ENCODE data around the gene SFXN3. TPM values are rescaled to one million over a fixed set of nuclear protein-coding genes. Genes with fewer than 3 reads are reported as not detected.
A peak's percentile ranks its signal among the peaks of the same experiment; 100 is the strongest.

The SFXN3 gene
- polyA plus RNA-seq, 4 donors = 16.7 to 30.3 (median 22.1) TPM

DNA sequence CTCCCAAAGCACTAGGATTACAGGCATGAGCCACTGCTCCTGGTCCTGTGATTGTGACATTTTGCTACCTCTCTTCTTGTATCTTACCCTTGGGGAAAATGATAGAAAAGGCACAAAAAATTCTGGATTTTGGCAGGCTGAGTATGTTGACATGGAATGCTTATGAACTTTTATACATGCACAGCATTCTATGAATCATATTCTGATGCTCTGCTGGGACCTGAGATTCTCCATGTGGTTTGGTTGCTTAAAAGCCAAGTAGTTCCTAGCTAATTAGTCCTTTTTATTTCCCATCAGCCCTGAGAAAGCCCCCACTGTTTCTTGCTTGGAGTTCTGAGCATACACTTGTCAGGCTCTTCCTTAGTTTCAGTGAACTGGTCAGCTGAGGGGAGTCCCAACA, 22.5 kb downstream of the SFXN3 start:
- DNase-seq (ENCODE audit: low read depth in 4 of 4, low spot score in 3 of 4) = no peak

- DNase-seq (ENCODE audit: low read depth in 4 of 4, low spot score in 3 of 4) = no peak
These were observed 23.3 kb downstream of the SFXN3 start for GRCh38 chr10:101054351-101054750.

- no peak for DNase-seq (ENCODE audit: low read depth in 4 of 4, low spot score in 3 of 4)
These were observed 23.8 kb downstream of the SFXN3 start for GRCh38 chr10:101054876-101055275.

GRCh38 chr10:101055411-101055810, 24.4 kb downstream of the SFXN3 start:
- no peak for DNase-seq (ENCODE audit: low read depth in 4 of 4, low spot score in 3 of 4)

GRCh38 chr10:101056365-101057151, 25.5 kb downstream of the SFXN3 start:
- no peak for DNase-seq (ENCODE audit: low read depth in 4 of 4, low spot score in 3 of 4)

DNA sequence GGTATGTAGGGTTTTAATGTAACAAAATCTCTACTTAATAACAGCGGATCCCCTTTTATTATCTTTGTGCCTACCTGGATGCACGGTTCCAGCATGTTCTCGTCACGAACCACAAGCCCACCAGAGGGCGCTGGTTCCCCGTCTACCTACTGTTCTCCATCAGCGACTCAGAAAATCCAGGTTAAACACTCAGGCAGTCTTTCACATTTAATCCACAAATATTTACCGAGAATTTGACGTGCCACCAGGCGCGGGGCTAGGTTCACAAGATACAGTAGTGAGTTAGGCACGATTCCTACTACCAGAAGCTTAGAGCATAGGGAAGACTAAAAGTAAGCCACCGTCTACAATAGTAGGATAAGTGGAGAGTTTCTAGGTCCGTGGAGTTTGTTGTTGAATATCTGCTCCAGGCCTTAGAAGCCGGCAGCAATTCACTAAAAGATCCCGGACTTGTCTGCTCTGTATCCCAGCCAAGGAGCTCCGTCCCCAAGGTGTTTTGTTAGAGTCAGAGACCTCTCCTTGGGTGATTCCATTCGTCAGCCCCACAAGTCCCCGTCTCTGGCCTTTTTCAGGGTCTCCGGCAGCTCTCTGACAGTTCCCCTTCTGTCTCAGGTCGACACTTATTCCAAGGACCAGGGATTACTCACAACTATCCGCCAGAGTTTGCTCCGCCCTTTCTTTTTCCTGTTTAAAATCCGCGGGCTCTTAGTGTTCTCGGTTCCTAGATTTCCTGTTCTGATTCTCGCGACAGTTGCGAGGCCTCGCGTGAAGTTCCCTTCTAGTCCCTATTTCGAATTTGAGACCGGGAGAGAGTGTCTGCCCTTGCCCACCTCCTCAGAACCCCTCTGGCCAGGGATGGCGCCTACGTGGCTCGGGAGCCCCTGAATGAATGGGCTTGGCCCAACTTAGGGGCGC, 29.3 kb downstream of the SFXN3 start:
- peak; percentile 87 to 93 (median 90) for DNase-seq (ENCODE audit: low read depth in 4 of 4, low spot score in 3 of 4)

GRCh38 chr10:101060951-101061623, 30.1 kb downstream of the SFXN3 start:
- peak; percentile 89 to 94 (median 90) for DNase-seq (ENCODE audit: low read depth in 4 of 4, low spot score in 3 of 4)

GRCh38 chr10:101061624-101062231, 30.7 kb downstream of the SFXN3 start, which contains the start of gene KAZALD1:
KAZALD1 (plus strand) TSS chr10:101061989; CDS start chr10:101062593, 604 bp downstream.
- peak in 2 of 4 donors; percentile 77 to 83 for DNase-seq (ENCODE audit: low read depth in 4 of 4, low spot score in 3 of 4)

DNA sequence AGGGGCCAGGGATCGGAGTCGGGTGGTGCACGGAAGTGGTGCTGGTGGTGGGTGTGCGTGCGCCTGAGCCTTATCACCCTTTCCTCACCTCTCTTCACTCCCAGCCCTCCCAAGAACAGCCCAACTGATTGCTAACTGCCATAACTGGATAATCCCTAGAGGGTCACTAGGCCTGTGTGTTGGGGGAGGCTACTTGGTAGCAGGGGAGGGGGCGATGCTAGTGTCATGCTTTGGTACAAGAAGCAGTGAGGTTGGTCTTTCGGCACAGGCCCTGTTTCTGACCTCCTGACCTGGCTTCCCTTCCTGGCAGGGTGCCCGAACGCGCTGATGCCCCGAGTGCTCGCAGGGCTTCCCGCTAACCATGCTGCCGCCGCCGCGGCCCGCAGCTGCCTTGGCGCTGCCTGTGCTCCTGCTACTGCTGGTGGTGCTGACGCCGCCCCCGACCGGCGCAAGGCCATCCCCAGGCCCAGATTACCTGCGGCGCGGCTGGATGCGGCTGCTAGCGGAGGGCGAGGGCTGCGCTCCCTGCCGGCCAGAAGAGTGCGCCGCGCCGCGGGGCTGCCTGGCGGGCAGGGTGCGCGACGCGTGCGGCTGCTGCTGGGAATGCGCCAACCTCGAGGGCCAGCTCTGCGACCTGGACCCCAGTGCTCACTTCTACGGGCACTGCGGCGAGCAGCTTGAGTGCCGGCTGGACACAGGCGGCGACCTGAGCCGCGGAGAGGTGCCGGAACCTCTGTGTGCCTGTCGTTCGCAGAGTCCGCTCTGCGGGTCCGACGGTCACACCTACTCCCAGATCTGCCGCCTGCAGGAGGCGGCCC, 31.4 kb downstream of the SFXN3 start:
- DNase-seq (ENCODE audit: low read depth in 4 of 4, low spot score in 3 of 4) = peak in 1 of 4 donors; percentile 35

DNA sequence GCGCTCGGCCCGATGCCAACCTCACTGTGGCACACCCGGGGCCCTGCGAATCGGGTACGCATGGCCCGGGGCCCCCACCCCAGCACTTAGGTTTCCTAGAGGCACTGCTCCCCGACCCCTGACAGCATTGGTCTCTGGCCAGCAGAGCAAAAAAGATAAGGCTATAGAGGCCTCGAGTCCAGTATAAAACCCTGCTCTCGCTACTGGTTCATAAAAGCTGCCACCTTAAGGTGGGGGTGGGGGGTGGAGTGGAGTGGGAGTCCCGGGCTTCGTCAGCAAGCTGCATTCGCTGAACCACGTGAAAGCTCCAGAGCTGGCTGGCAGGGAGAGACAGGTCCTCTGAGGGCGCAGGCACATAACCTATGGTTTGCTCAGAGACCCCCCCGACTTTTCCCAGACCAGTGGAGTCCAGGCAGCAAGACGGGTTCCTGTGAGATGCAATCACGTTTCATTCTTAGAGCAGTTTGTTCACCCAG, 32.1 kb downstream of the SFXN3 start:
- no peak for DNase-seq (ENCODE audit: low read depth in 4 of 4, low spot score in 3 of 4)

DNA sequence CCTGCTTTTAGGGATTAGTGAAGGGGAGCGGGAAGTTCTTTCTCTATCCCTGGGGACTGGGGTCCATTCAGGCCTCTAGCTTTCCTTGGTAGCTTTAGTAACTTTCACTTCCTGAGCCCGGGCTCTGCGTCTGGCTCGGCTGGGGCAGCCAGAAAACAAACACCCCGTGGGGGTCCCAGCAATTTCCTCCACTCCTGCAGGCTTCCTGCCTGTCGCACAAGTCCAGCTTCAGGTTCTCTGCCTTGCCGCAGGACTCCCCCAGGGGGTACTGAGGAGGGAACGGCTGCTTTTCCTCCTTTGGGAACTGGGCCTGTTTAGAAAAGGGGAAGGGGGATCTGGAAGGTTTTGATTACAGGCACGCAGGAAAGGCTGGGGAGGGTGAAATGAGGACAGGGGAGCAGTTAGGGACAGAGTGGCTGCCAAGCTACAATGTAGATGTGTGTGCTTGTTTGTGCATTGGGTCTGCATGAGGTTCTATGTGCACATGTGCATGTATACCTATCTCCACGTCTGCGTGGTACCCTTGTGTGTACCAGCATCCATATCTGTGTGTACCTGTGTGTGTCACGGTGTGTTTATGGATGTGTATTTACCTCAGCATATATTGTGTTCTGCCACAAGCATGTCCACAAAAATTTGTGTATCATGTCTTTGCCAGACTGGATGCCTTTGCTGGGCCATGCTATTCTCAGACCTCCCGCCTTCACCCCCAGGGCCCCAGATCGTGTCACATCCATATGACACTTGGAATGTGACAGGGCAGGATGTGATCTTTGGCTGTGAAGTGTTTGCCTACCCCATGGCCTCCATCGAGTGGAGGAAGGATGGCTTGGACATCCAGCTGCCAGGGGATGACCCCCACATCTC, 32.7 kb downstream of the SFXN3 start:
- no peak for DNase-seq (ENCODE audit: low read depth in 4 of 4, low spot score in 3 of 4)

DNA sequence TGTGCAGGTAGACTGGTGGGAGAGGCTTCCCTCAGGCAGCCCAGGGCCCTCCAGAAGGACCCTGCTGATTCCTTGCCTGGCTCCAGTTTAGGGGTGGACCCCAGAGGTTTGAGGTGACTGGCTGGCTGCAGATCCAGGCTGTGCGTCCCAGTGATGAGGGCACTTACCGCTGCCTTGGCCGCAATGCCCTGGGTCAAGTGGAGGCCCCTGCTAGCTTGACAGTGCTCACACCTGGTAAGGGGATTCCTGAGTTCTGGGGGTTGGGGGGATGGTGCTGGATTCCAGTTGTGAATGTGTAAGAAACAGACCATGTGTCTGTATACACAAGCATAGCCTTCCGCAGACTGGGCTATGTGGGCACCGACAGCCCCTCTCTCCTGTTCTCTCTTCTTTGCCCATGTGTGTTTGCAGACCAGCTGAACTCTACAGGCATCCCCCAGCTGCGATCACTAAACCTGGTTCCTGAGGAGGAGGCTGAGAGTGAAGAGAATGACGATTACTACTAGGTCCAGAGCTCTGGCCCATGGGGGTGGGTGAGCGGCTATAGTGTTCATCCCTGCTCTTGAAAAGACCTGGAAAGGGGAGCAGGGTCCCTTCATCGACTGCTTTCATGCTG, 33.5 kb downstream of the SFXN3 start:
- DNase-seq (ENCODE audit: low read depth in 4 of 4, low spot score in 3 of 4) = no peak

DNA sequence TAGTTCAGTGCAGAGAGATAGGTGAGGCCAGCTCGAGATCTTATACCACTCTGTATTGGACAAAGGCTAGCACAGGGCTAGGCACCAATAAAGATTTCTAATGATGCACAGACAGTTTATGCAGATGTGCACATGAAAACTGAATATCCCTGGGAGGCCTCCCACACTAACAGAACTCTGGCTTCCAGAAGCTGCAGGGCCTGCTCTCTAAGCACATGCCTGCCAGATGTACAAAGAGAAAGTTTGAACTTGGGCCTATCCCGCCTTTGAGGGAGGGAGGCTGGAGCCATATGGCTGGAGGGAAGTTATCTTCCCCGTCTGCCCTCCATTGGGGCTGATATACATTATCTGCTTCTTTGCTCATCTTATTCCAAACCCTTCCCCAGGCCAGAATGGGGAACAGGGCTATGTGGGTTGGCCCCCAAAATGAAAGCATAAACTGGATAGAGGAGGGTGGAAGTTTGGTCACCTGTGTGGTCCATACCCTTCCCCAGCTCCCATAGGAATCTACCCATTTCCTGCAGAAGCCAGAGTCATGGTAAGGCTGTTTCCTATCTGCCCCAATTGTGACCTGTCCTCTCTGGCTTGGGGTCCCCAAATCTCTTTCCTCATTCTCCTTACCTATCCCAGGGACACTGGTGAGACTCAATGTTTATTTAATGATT, 34.6 kb downstream of the SFXN3 start:
- DNase-seq (ENCODE audit: low read depth in 4 of 4, low spot score in 3 of 4) = no peak

DNA sequence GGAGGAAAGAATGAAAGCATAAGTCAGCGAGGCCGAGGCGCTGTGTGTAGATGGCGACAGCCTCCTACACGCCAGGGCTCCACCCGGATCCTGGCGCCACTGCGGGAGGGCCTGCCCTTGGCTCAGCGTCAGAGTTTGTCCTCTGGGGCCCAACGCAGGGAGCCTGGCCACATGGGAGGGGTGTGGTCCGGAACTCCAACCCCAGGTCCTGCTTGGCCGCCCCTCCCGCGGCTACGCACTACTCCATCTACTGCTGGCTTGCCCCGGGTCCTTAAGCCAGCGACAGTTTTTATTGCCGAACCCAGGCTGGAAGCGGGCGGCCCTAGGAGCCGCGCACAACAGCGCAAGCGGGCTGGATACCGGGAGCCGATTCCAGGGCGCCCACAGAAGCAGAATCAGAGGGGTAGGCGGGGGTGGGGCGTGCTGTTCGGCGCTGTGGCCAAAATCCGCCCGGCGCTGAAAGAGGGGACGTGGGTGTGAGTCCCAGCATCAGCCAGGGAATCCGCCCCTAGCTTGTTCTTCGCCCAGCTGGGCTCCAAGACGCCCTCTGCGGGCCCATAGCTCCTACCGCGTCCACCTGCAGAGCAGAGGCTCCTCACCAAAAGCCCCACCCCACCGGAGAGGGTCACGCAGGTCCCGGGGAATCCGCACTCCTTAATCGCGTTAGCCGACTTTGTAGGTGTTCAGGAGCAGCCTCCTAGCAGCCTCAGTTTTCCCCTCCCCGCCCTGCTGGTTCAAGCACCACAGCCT, 35.3 kb downstream of the SFXN3 start:
- no peak for DNase-seq (ENCODE audit: low read depth in 4 of 4, low spot score in 3 of 4)

- DNase-seq (ENCODE audit: low read depth in 4 of 4, low spot score in 3 of 4) = no peak
These were observed 35.9 kb downstream of the SFXN3 start for GRCh38 chr10:101066896-101067355.

DNA sequence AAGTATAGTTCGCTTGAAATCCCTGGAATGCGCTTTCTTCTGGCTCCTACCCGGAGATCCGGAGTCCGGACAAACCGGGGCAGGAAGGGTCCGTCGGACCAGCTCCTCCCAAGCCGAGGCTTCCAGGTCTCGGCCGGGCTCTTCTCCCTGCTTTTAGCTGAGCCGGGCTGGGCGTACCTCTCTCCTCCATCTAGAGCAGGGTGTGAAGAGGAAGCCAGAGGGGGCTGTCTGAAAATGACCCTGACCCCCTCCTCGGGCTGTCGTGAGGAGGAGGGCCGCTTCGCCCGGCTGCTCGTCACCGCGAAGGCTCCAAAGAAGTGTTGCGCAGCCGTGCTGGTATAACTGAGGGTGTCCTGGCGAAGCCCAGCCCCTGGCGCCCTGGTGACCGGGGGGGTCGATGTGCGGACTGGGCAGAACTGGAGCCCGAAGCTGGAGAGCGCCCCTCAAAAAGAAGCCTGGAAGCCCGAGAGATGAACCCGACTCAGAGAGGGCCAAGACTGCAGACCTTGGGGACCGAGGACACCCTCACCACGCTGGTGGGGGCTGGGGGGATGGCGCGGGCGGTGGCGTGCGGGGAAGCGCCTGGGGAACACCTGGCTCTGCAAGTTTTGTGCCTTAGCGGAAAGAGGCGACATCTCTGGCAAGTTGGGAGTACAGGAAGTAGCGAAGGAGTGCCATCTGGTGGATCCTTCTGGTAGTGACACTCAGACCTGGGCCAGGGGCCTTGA, 36.5 kb downstream of the SFXN3 start:
- DNase-seq (ENCODE audit: low read depth in 4 of 4, low spot score in 3 of 4) = peak in 2 of 4 donors; percentile 61 to 73

All from left renal pelvis (tissue), 4 donors.